VCaP (cell line): ENCODE results near the gene KIAA1191.

ENCODE experiments used
- H3K27ac ChIP-seq: fragments of 450-650 bp; 2 replicates; pipeline ENCODE4 v1.5.1; 2017
- CTCF ChIP-seq: fragments of 450-650 bp; conservative IDR thresholded peaks from 2 replicates; pipeline ENCODE4 v1.5.1; 2017; ENCODE audit warnings: mild to moderate bottlenecking, moderate library complexity

The KIAA1191 gene

GRCh38 chr5:176341325-176342157, 20.0 kb downstream of the KIAA1191 start:
- H3K27ac ChIP-seq: no peak overlapping the region
- TF ChIP-seq CTCF: no peak

- TF ChIP-seq CTCF: no peak
Observed at GRCh38 chr5:176339304-176339703, 22.3 kb downstream of the KIAA1191 start.

GRCh38 chr5:176337913-176338312, 23.7 kb downstream of the KIAA1191 start:
- TF ChIP-seq CTCF: no peak

More at GRCh38 chr5:176339304-176339703, 22.3 kb downstream of the KIAA1191 start:
- no peak overlapping the region for H3K27ac ChIP-seq

GRCh38 chr5:176334031-176334770, 27.4 kb downstream of the KIAA1191 start:
- H3K27ac ChIP-seq: no peak overlapping the region
- no peak for TF ChIP-seq CTCF

More at GRCh38 chr5:176337913-176338312, 23.7 kb downstream of the KIAA1191 start:
- H3K27ac ChIP-seq: no peak overlapping the region

- TF ChIP-seq CTCF: no peak
- no peak overlapping the region for H3K27ac ChIP-seq
Observed at GRCh38 chr5:176320577-176320976, 41.0 kb downstream of the KIAA1191 start.

GRCh38 chr5:176319827-176320554, 41.6 kb downstream of the KIAA1191 start:
- TF ChIP-seq CTCF: peak; percentile 44

More at GRCh38 chr5:176319827-176320554, 41.6 kb downstream of the KIAA1191 start:
- H3K27ac ChIP-seq: no peak overlapping the region
